Thyroid gland (tissue), 4 donors: Measurements from ENCODE around the gene CDH6.

ENCODE experiments used
- POLR2A ChIP-seq, 2 donors: fragments of 450-650 bp; IDR thresholded peaks; one replicate each; pipeline ENCODE4 v1.6.1; 2017; ENCODE audit warnings: antibody characterized with exemption in 2 of 2, mild to moderate bottlenecking in 2 of 2, moderate library complexity in 1 of 2
- TF ChIP-seq, protein P1 (sequence below), 6 experiments: fragments of 200-600 bp in 3 of 6; fragments of 450-650 bp in 3 of 6; sonication (generic) in 3 of 6; IDR thresholded peaks; one replicate each; pipeline ENCODE4 v1.5.1; 2016 to 2019; ENCODE audit warnings: antibody characterized with exemption in 6 of 6, mild to moderate bottlenecking in 2 of 6, inconsistent platforms in 1 of 6, moderate library complexity in 1 of 6

DNA sequence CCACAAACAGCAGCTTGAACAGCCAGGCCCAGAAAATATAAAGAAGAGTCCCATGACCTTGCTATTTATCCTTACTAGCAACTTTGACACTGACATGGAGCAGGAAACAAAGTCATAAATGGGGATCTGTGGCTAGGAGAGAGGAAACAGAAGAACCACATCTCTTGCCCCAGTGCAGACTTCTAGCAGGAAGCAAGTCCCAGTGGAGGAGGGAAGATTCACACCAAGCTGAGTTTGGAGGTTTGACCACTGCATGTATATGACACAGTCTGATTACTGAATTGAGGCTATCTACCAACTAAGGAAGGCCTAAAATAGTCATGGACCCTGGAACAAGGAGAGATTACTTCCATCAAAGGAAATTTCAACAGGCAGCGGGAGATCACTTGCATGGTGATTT lies 51.4 kb downstream of the CDH6 start:
- TF ChIP-seq, protein P1, sequence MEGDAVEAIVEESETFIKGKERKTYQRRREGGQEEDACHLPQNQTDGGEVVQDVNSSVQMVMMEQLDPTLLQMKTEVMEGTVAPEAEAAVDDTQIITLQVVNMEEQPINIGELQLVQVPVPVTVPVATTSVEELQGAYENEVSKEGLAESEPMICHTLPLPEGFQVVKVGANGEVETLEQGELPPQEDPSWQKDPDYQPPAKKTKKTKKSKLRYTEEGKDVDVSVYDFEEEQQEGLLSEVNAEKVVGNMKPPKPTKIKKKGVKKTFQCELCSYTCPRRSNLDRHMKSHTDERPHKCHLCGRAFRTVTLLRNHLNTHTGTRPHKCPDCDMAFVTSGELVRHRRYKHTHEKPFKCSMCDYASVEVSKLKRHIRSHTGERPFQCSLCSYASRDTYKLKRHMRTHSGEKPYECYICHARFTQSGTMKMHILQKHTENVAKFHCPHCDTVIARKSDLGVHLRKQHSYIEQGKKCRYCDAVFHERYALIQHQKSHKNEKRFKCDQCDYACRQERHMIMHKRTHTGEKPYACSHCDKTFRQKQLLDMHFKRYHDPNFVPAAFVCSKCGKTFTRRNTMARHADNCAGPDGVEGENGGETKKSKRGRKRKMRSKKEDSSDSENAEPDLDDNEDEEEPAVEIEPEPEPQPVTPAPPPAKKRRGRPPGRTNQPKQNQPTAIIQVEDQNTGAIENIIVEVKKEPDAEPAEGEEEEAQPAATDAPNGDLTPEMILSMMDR (IDR thresholded peaks at IDR 0.05), result no peak
- no peak for TF ChIP-seq POLR2A (IDR thresholded peaks at IDR 0.05)
